ENCODE results near the gene EPB41L4A.

DNA sequence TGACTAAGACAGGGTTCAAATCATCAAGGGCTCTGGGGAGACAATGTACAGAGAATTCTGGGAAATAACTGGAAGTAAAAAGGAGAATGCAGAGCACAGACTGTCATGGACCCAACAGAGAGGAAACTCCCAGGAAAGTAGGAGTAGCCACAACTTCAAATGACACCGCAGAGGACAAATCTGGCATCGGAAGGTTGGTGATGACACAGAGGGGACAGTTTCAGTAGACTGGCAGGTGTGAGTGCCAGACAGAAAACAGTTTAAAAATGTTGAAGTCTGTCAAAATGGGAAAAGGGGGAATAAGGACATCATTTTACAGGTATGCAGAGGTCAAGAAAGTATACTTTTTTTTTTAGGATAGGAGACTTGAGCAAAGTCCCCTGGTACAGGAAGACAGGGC is 70.2 kb downstream of the EPB41L4A start:
- TF ChIP-seq POLR2A (IDR thresholded peaks at IDR 0.05) (no peak), POLR2AphosphoS5 (IDR thresholded peaks at IDR 0.05) (no peak), EP300 (IDR thresholded peaks at IDR 0.05) (no peak)
- TF ChIP-seq, protein P1, sequence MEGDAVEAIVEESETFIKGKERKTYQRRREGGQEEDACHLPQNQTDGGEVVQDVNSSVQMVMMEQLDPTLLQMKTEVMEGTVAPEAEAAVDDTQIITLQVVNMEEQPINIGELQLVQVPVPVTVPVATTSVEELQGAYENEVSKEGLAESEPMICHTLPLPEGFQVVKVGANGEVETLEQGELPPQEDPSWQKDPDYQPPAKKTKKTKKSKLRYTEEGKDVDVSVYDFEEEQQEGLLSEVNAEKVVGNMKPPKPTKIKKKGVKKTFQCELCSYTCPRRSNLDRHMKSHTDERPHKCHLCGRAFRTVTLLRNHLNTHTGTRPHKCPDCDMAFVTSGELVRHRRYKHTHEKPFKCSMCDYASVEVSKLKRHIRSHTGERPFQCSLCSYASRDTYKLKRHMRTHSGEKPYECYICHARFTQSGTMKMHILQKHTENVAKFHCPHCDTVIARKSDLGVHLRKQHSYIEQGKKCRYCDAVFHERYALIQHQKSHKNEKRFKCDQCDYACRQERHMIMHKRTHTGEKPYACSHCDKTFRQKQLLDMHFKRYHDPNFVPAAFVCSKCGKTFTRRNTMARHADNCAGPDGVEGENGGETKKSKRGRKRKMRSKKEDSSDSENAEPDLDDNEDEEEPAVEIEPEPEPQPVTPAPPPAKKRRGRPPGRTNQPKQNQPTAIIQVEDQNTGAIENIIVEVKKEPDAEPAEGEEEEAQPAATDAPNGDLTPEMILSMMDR (IDR thresholded peaks at IDR 0.05), result no peak

Data from stomach (tissue), 4 donors.